ENCODE results near the gene HYAL2. TPM values are rescaled to one million over a fixed set of nuclear protein-coding genes. Genes with fewer than 3 reads are reported as not detected.

Gene HYAL2
- total and polyA plus RNA-seq, 9 of the 15 experiments (the other 6 are each of a cell fraction or from before 2014, with no cell fraction given), result 0.36 to 22.7 (median 11.4) TPM; not detected in 1

GRCh38 chr3:50327943-50328691 lies 5.6 kb upstream of the HYAL2 start, which contains the start of gene TUSC2 (continued):
- peak; percentile 74 for TF ChIP-seq FOS (IDR thresholded peaks at IDR 0.05; ENCODE audit: extremely low read depth, insufficient read length)
- TF ChIP-seq, protein P1, sequence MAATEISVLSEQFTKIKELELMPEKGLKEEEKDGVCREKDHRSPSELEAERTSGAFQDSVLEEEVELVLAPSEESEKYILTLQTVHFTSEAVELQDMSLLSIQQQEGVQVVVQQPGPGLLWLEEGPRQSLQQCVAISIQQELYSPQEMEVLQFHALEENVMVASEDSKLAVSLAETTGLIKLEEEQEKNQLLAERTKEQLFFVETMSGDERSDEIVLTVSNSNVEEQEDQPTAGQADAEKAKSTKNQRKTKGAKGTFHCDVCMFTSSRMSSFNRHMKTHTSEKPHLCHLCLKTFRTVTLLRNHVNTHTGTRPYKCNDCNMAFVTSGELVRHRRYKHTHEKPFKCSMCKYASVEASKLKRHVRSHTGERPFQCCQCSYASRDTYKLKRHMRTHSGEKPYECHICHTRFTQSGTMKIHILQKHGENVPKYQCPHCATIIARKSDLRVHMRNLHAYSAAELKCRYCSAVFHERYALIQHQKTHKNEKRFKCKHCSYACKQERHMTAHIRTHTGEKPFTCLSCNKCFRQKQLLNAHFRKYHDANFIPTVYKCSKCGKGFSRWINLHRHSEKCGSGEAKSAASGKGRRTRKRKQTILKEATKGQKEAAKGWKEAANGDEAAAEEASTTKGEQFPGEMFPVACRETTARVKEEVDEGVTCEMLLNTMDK (IDR thresholded peaks at IDR 0.05; ENCODE audit: borderline replicate concordance, insufficient read depth, low read depth, low read length, poor library complexity, severe bottlenecking), result no peak
- TF ChIP-seq ARID4B (CRISPR knock-in tag; IDR thresholded peaks at IDR 0.05), result peak; percentile 56; the same call in 1 of the 2 replicates
- peak; percentile 87 for TF ChIP-seq SPI1 (IDR thresholded peaks at IDR 0.05; ENCODE audit: borderline replicate concordance, low read depth, low read length)
- TF ChIP-seq, protein P2, sequence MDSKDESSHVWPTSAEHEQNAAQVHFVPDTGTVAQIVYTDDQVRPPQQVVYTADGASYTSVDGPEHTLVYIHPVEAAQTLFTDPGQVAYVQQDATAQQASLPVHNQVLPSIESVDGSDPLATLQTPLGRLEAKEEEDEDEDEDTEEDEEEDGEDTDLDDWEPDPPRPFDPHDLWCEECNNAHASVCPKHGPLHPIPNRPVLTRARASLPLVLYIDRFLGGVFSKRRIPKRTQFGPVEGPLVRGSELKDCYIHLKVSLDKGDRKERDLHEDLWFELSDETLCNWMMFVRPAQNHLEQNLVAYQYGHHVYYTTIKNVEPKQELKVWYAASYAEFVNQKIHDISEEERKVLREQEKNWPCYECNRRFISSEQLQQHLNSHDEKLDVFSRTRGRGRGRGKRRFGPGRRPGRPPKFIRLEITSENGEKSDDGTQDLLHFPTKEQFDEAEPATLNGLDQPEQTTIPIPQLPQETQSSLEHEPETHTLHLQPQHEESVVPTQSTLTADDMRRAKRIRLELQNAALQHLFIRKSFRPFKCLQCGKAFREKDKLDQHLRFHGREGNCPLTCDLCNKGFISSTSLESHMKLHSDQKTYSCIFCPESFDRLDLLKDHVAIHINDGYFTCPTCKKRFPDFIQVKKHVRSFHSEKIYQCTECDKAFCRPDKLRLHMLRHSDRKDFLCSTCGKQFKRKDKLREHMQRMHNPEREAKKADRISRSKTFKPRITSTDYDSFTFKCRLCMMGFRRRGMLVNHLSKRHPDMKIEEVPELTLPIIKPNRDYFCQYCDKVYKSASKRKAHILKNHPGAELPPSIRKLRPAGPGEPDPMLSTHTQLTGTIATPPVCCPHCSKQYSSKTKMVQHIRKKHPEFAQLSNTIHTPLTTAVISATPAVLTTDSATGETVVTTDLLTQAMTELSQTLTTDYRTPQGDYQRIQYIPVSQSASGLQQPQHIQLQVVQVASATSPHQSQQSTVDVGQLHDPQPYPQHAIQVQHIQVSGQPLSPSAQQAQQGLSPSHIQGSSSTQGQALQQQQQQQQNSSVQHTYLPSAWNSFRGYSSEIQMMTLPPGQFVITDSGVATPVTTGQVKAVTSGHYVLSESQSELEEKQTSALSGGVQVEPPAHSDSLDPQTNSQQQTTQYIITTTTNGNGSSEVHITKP (IDR thresholded peaks at IDR 0.05; ENCODE audit: partially characterized antibody), result no peak
- TF ChIP-seq CTBP1 (IDR thresholded peaks at IDR 0.05; ENCODE audit: borderline replicate concordance), result peak; percentile 51; the same call in 1 of the 2 replicates
- peak; percentile 52 for TF ChIP-seq SP2 (IDR thresholded peaks at IDR 0.05; ENCODE audit: extremely low read depth, low read depth, low read length, poor library complexity, severe bottlenecking)
- peak; percentile 90 for TF ChIP-seq C11orf30 (IDR thresholded peaks at IDR 0.05; ENCODE audit: low read depth)
- peak; percentile 29 for TF ChIP-seq ZFX (CRISPR knock-in tag; IDR thresholded peaks at IDR 0.05)
- 0 out of 2 replicates have a peak, but pooled peaks have one; percentile 37 for TF ChIP-seq LCOR (CRISPR knock-in tag; IDR thresholded peaks at IDR 0.05)
- peak; percentile 95 for TF ChIP-seq POLR2G (IDR thresholded peaks at IDR 0.05; ENCODE audit: low read depth, low read length)
- peak; percentile 69 for TF ChIP-seq ELF1 (tag; IDR thresholded peaks at IDR 0.05)
- TF ChIP-seq YY1 (IDR thresholded peaks at IDR 0.05; ENCODE audit: borderline replicate concordance in 1 of 3, control insufficient read depth in 1 of 3, extremely low read depth in 1 of 3, insufficient read depth in 3 of 3, insufficient read length in 1 of 3, insufficient replicate concordance in 2 of 3, low read depth in 1 of 3, low read length in 2 of 3), result peak in 1 of 3 experiments; percentile 41
- TF ChIP-seq RBBP5 (IDR thresholded peaks at IDR 0.05; ENCODE audit: borderline replicate concordance, insufficient read depth, low read length, poor library complexity, severe bottlenecking), result peak; percentile 60
- TF ChIP-seq NFIX (CRISPR knock-in tag; IDR thresholded peaks at IDR 0.05; ENCODE audit: low read depth), result no peak
